ENCODE data around the gene ACTL10. TPM values are rescaled to one million over a fixed set of nuclear protein-coding genes. Genes with fewer than 3 reads are reported as not detected.

ACTL10 gene
- total RNA-seq, 1 experiment from 2014 or later: not detected

GRCh38 chr20:33676652-33677645 lies 10.2 kb downstream of the ACTL10 start:
- DNase-seq (ENCODE audit: low read depth): no peak

GRCh38 chr20:33677991-33678702 lies 11.4 kb downstream of the ACTL10 start:
- DNase-seq (ENCODE audit: low read depth): no peak

GRCh38 chr20:33679758-33680485 lies 13.2 kb downstream of the ACTL10 start:
- DNase-seq (ENCODE audit: low read depth): no peak

GRCh38 chr20:33680686-33681085 lies 13.9 kb downstream of the ACTL10 start:
- DNase-seq (ENCODE audit: low read depth): no peak

- no peak for DNase-seq (ENCODE audit: low read depth)
Observed at GRCh38 chr20:33681288-33681687, 14.5 kb downstream of the ACTL10 start.

- no peak for DNase-seq (ENCODE audit: low read depth)
Observed at GRCh38 chr20:33681728-33682353, 15.1 kb downstream of the ACTL10 start.

- DNase-seq (ENCODE audit: low read depth): no peak
Observed at GRCh38 chr20:33684533-33685327, 18.0 kb downstream of the ACTL10 start.

- DNase-seq (ENCODE audit: low read depth): peak; percentile 53
Observed at GRCh38 chr20:33685328-33686099, 18.8 kb downstream of the ACTL10 start.

- DNase-seq (ENCODE audit: low read depth): peak; percentile 96
Observed at GRCh38 chr20:33686100-33686983, 19.6 kb downstream of the ACTL10 start, which contains the start of gene E2F1. Gene E2F1, minus strand, starts transcription at chr20:33686385. Its CDS starts 121 bp downstream, at chr20:33686264.

GRCh38 chr20:33686984-33687366 lies 20.2 kb downstream of the ACTL10 start:
- DNase-seq (ENCODE audit: low read depth): no peak

GRCh38 chr20:33687370-33687915 lies 20.7 kb downstream of the ACTL10 start:
- DNase-seq (ENCODE audit: low read depth): peak; percentile 66

GRCh38 chr20:33687993-33688937 lies 21.5 kb downstream of the ACTL10 start:
- no peak for DNase-seq (ENCODE audit: low read depth)

- no peak for DNase-seq (ENCODE audit: low read depth)
Observed at GRCh38 chr20:33688938-33689424, 22.2 kb downstream of the ACTL10 start.

GRCh38 chr20:33689493-33689892 lies 22.8 kb downstream of the ACTL10 start:
- no peak for DNase-seq (ENCODE audit: low read depth)

- peak; percentile 61 for DNase-seq (ENCODE audit: low read depth)
Observed at GRCh38 chr20:33689973-33690372, 23.2 kb downstream of the ACTL10 start.

GRCh38 chr20:33693289-33693688 lies 26.5 kb downstream of the ACTL10 start:
- DNase-seq (ENCODE audit: low read depth): no peak
